ENCODE results near the gene GAST.
A peak's percentile ranks its signal among the peaks of the same experiment; 100 is the strongest.
"Not testable (repeated sequence)": the region's sequence is repeated elsewhere in the genome, so short reads cannot be mapped to it uniquely, and the experiment has no call there.

GAST gene

DNA sequence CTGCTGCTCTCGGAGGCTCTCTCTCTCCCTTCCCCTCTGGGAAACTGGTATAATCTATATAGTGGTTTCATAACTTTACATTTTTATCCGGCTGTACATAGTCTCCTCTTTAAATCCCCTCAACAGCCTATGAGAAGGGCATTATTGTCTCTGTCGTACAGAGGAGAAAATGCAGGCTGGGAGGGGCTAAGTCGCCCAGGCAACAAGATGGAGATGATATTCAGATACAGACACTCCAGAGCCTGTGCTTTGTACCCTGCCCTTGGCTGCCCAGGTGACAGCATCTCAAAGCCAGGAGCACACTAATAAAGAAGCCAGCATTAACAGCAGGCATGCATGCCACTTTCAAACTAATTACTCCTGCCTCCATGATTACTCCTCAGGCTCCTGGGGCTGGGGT lies 28.1 kb upstream of the GAST start:
- no peak for DNase-seq

DNA sequence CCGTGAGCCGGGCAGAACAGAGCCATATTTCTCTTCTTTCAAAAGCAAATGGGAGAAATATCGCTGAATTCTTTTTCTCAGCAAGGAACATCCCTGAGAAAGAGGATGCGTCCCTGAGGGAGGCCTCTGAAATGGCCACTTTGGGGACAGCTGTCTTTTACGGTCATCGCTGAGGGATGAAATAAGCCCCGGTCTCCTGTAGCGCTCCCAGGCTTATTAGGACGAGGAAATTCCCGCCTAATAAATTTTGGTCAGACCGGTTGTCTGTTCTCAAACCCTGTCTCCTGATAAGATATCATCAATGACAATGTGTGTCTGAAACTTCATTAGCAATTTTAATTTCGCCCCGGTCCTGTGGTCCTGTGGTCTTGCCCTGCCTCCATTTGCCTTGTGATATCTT lies 26.4 kb upstream of the GAST start:
- not testable (repeated sequence) for DNase-seq

DNA sequence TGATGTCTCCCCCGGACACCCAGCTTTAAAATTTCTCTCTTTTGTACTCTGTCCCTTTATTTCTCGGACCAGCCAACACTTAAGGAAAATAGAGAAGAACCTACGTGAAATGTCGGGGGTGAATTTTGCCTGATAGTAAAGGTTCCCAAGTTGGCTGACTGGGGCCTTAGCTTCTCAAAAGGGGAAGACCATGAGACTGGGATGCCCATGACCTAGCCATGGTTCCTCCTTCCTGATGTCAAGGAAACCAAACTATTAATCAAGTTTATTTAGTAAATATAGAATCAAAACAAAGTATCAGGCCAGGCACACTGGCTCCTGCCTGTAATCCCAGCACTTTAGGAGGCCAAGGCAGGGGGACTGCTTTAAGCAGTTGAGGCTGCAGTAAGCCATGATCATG lies 25.9 kb upstream of the GAST start:
- DNase-seq: peak; percentile 64 to 65

DNA sequence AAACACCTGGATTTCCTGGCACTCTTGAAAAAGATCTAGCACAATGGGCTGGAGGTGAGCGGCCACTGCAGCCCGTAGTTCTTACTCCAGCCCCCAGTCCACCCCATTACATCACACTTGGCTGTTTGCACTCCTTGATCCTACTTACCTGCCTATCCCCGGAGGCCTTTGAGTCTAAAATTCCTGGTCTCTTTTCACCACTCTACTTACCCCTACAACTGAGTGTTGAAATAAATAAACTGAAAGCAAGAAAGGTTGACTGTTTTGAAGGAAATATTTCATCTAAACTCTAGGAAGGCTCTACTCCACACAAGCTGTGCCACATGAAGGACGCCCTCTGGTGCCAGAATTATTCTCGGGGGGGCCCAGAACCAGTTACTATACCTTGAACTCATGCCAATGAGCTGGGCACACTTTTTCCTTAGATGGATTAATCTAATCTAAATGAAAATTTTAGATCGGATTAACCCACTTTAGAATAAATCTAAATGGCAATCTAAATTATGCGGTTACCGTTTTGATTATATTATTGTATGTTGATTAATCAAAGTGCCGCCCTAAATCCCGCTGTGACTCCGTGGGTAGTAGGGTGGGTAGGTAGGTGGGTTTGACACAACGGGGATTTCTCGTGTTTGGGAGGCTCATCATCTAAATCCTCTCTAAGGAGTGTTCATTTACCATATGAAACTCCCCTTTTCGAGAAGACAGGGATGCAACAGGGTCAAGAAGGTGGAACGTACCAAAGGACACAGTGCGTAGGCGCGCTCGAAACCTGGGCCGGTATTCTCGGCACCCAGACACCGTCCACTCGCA lies 24.1 kb upstream of the GAST start:
- DNase-seq: peak in 1 of 2 donors; percentile 37

DNA sequence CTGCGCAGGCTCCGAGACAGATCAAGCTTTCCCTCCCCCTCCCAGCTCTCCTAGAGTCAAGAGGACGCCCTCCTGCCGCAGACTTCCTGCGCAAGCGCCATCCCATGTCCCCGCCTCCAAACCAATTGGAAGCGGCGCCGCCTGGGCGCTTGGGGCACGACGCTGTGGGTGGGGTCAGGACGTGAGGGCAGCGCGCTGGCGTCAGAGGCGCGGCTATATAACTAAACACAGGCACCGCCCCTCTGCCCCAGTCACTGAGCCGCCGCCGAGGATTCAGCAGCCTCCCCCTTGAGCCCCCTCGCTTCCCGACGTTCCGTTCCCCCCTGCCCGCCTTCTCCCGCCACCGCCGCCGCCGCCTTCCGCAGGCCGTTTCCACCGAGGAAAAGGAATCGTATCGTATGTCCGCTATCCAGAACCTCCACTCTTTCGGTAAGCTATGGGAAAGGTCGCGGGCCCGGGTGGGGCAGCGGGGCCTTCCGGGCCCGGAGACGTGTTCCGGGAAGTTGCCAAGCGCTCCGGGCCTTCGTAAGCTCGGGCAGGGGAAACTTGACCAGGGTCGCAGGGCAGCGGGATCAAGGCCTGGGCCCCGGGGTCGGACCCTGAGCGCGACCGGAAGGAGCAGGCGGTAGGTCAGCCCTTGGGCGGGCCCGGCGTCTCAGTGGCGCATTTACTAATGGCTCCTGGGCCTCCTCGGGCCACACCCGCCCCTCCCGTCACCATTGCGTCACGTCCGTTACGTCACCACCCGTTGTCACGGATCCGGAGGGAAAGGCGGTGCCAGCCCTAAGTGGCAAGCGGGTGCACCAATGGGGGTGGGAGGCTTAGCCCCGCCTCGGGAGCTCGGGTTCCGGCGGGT lies 23.3 kb upstream of the GAST start, which contains the start of gene EIF1:
TSS of gene EIF1 (plus strand) at position 245 of the 856 bp plus-strand sequence. CDS start at position 399, 154 bp downstream.
- DNase-seq: peak; percentile 99 to 100

DNA sequence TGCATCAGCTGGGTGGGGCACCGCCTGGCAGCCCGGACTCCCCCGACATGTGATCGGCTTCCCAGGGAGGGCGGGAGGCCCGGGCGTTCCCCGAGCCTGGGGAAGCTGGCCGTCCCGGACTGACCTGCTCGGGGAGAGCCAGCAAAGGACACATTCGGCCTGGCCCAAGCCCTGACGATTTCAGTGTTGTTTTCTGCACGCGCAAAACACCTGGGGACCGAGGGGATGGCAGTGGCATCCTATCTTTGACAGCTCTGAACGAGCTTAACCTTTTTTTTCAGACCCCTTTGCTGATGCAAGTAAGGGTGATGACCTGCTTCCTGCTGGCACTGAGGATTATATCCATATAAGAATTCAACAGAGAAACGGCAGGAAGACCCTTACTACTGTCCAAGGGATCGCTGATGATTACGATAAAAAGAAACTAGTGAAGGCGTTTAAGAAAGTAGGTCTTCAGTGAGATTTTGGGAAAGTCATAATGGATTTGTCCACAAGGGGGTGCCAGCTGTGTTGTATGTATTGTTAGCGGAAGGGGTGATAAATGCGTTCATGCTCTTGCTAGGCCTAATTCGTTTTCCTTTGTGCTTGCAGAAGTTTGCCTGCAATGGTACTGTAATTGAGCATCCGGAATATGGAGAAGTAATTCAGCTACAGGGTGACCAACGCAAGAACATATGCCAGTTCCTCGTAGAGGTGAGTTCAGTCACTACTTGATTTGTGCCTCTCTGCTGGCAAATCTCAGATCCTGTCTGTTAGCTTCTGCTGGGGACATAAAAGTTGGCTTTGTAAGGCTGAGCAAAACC lies 22.4 kb upstream of the GAST start:
- peak; percentile 61 to 94 for DNase-seq

DNA sequence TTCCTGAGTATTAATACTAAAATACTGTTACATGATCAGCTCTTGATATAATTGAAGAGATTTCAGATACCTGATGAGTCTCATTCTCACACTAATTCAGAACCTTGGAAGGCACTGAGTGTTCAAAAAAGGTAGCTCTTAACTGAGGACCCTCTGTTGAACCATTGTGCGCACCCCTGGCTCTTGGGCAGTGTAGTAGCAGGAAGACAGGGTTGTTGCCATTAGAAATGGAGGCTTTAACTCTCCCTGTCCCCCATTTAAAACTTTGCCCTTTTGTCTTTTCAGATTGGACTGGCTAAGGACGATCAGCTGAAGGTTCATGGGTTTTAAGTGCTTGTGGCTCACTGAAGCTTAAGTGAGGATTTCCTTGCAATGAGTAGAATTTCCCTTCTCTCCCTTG lies 21.6 kb upstream of the GAST start:
- no peak for DNase-seq

DNA sequence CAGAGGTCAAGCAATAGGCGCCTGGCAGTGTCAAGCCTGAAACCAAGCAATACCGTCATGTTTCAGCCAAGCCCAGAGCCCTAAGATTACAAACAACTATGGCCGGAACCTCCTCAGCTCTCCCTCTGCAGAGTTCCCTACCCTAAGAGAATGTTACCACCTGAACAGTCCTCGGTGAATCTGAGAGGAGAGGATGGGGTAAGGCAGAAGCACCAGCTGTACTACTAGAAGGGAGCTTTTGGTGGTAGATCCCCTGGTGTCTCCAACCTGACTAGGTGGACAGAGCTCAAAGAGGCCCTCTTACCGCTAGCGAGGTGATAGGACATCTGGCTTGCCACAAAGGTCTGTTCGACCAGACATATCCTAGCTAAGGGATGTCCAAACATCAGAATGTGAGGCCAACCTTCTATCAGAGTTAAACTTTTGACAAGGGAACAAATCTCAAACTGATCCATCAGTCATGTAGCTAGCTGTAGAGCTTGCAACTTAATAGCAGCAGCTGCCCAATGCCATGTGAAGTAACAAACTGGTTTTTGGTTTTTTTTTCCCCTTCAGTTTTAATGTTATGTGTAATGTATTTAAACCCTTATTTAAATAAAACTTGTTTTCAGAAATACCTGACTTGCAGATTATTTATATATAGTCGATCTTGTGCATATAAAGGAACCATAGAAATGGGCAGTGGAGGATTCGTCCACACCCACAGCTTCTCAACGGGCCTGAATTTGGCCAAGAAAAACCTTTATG lies 20.9 kb upstream of the GAST start:
- DNase-seq: no peak

DNA sequence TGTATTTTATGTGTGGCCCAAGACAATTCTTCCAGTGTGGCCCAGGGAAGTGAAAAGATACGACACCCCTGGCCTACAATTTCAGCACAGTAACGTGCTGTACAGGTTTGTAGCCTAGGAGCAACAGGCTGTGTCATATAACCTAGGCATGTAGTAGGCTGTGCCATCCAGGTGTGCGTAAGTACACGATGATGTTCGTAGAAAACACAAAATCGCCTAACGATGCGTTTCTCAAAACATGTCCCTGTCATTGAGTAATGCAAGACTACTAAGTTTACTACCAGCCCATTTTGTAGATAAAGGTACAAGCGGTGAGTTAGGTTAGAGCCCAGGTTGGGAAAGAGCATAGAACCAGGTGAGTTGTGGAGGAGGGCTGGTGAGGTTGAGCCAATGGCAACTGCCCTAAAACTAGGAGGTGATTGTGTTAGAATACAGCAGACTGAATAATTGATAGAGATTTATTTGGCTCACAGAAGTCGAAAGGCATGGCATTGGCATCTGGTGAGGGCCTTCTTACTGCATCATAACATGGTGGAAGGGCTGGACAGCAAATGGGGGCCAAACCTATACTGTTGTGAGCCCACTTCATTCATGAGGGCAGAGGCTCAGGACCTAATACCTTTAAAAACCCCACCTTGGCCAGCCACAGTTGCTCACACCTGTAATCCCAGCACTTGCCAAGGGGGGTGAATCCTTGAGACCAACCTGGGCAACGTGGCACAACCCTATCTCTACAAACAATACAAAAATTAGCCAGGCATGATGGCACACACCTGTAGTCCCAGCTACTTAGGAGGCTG lies 19.2 kb upstream of the GAST start:
- DNase-seq: no peak

DNA sequence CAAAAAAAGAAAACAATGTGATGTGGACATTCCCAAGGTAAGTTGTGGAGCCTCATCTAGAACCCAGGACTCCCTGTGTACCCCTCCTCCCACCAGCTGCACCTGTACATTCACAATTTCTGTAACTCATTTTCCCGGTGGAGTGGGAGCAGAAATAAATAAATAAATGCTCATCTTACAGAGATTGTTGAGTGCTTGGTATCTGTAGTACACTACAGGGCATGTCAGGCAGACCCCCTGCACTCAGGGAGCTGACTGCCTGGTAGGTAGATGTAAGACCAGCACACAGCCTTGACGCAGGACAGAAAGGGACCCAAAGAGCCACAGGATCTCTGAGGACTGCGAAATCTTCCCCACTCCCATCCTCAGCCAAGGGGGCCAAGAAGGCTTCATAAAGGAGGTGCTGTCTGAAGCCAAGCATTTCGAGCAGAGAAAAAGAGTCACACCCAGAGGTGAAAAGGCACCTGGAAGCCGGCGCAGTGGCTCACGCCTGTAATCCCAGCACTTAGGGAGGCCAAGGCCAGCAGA lies 16.9 kb upstream of the GAST start:
- DNase-seq: no peak

DNA sequence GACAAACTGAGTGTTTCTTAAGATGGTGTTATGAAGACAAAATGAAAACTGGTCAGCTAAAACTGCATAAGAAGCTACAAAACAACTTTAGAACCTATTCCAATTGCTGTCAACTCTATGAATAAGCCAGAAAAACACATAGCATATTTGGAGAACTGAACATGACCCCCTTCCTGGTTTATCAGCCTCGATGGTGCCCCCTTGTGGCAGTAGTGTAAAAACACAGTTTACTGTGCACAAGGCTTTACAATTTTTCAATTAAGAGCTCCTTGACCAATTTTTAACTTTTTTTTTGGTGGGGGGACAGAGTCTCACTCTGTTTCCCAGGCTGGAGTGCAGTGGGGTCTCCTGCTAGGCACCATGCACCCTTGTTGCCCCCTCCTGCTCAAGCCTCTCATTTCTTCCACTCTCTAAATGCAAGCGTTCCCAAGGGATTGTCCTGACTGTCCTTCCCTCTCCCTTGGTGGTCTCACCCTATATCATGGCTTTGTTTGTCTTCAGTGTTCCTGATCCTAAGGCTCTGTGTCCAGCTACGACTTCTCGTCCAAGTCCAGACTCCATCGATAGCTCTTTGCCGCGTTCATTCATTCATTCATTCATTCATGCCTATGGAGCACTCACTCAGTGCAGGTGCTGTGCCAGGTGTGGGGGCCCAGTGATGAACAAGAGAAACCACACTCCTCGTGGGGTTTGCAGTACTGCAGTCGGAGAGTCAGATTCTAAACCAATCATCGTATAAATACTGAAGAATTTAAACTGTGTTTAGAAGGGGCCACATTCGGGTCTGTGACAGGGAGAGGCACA lies 16.0 kb upstream of the GAST start:
- peak; percentile 76 to 92 for DNase-seq

DNA sequence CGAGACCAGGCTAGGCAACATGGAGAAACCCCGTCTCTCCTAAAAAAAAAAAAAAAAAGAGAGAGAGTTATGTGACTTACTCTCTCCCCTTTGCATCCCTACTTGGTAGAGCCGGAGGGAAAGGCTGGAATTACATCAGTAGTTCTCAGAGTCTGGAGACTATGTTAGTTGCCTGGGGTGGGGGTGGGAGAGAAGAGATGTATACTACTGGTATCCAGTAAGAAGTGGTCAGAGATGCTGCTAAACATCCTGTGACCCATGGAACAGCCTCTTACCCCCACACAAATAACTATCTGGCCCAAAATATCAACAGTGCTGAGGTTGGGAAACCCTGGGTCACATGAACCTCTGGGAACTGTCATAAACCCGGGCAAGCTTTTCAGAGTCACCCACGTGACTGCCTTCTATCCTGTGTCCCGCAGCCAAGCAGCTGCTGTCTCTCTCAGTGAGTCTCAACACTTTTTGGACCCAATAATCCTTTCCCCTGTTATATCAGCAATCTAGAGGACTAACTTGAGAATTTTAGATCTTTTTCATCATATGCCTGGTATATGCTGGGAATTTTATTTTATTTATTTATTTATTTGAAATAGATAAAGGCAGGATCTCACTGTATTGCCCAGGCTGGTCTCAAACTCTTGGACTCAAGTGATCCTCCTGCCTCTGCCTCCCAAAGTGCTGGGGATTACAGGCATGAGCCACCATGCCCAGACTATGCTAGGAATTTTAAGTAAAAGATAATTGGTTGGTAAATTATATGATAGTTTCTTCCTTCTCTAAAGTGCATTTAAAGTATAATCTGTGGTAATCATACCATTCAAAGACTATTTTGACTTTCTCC lies 14.8 kb upstream of the GAST start:
- DNase-seq: peak; percentile 87 to 94

DNA sequence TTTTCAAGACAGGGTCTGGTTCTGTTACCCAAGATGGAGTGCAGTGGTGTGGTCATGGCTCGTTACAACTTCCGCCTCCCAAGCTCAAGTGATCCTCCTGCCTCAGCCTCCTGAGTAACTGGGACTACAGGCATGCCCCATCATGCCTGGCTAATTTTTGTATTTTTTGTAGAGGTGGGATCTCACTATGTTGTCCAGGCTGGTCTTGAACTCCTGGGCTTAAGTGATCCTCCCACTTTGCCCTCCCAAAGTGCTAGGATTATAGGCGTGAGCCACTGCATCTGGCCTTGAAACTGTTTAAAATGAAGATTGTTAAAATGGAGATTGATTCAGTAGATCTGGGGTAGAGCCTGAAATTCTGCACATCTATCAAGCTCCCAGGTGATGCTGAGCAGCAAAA lies 11.3 kb upstream of the GAST start:
- DNase-seq: not testable (repeated sequence)

DNA sequence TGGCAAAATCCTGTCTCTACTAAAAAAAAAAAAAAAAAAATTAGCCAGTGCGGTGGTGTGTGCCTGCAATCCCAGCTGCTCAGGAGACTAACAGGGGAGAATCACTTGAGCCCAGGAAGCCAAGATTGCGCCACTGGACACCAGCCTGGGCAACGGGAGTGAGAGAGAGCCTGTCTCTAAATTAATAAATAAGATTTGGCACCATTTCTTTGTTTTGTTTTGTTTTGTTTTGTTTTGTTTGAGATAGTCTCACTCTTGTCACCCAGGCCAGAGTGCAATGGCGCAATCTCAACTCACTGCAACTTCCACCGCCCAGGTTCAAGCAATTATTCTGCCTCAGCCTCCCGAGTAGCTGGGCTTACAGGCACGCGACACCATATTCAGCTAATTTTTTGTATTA lies 9.4 kb upstream of the GAST start:
- DNase-seq: no peak

DNA sequence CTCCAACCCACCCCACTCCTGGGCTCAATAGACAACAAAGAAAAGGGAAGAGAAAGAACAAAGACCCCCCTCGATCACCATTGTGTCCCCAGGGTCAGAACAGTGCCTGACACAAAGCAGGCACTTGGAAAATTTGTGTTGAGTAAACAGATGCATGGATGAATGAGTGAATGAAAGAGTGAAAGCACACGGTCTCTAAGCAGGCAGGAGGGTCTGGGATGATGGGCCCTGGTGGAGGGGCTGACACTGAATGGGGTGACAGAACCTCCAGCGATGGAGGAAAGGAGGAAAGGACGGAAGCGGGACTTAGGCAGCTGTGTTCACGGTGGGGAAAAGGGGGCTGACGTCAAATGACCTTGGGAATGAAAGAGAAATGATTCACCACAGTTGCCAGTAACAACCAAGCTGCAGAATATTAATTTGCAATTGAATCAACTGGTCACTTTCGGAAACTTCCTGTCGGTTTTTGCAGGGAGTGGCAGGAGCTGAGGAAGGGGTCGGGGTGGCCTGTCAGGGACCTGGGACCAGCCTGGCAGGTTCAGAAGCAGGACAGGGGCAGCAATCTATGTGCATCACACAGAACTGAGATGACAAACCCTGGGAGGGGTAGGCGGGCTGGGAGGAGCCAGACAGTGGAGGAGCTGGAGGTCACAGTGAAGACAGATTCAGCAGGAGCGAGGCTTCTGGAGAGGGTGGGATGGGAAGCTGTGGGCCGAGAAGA lies 6.7 kb upstream of the GAST start:
- no peak for DNase-seq

DNA sequence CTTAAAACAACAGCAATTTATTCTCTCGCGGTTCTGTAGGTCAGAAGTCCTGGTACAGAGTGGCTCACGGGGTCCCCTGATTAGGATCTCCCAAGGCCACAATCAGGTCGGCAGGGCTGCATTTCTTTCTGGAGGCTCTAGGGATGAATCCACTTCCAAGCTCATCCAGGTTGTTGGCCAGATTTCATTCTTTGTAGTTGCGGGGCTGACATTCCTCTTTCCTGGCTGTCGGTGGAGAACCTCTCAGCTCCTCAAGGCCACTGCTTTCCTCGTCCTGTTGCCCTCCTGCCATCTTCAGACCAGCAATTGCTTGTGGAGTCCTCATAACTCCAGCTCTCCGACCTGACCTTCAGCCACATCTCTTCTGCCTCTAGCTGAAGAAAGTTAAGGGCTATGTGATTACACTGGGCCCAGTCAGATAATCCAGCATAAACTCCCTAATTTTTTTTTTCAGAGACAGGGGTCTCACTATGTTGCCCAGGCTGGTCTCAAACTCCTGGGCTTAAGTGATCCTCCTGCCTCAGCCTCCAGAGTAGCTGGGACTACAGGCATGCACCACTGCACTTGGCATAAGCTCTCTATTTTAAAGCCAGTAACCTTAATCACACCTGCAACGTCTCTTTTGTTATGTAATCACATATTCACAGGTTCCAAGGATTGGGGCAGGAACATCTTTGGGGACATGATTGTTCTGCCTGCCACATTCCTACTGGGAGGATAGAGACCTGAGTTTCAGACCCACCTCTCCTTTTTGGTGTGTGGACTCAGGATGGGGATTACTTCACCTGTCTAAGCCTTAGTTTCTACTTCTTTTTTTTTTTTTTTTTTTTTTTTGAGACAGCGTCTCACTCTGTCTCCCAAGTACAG lies 4.1 kb upstream of the GAST start:
- DNase-seq: no peak

DNA sequence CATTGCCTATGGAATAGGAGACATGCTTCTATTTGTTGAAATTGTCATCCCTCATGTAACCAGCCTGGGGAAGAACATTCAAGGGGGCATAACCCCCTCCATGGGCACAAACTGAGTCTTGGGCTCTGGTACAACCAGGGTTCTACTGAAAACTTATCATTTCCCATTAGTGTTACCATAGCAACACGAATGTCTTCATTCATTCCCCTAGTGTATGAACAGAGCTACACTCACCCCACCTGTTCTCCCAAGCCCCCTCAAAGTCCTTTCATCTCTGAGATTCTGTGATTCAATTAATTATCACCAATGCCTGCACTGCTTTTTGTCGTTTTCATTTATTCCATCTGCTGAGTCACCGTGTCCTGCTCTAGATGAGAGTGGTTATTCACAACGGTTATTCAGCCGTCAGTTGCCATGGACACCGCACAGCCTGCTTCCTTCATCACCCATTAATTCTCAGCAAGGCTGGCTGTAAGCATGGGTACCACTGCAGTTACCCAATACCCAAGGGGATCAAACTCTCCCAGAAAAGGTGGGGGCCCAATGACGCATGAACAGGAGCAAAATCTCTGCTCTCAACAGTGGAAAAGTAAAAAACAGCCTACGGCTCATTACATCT lies 1.6 kb upstream of the GAST start:
- DNase-seq: no peak

Data from inflammatory macrophage treated with lipopolysaccharide for 1 hour (primary cell).